Brain microvascular endothelial cell (primary cell): ENCODE data around the gene CARNS1.

Source experiments
- DNase-seq: peaks from one replicate; pipeline ENCODE4 v3.0.0-alpha.2; 2020
- H3K27ac ChIP-seq: fragments of 250-450 bp; sonication (Bioruptor Pico); 2 replicates; pipeline ENCODE4 v1.5.1; 2020; ENCODE audit warnings: mild to moderate bottlenecking, moderate library complexity
- H3K27me3 ChIP-seq: fragments of 250-450 bp; sonication (Bioruptor Pico); replicated peaks from 2 replicates; pipeline ENCODE4 v1.5.1; 2020; ENCODE audit warnings: mild to moderate bottlenecking
- H3K36me3 ChIP-seq: fragments of 250-450 bp; sonication (Bioruptor Pico); replicated peaks from 2 replicates; pipeline ENCODE4 v1.5.1; 2020; ENCODE audit warnings: mild to moderate bottlenecking
- H3K4me3 ChIP-seq: 2 replicates; pipeline ENCODE4 v1.5.1; 2011; ENCODE audit warnings: low read depth, mild to moderate bottlenecking, control low read depth, low read length, moderate library complexity
- CTCF ChIP-seq: IDR thresholded peaks from 2 replicates; pipeline ENCODE4 v1.5.1; 2011; ENCODE audit warnings: low read depth, mild to moderate bottlenecking, moderate library complexity, low read length, control low read depth, inconsistent platforms; ENCODE audit errors: missing control alignments
- in situ Hi-C: cut with HindIII; loops from 2 replicates; pipeline ENCODE4 v1.10.0; 2017; ENCODE audit warnings: low sequenced_read_pairs, low pct_ligation_motif_present

CARNS1 gene

DNA sequence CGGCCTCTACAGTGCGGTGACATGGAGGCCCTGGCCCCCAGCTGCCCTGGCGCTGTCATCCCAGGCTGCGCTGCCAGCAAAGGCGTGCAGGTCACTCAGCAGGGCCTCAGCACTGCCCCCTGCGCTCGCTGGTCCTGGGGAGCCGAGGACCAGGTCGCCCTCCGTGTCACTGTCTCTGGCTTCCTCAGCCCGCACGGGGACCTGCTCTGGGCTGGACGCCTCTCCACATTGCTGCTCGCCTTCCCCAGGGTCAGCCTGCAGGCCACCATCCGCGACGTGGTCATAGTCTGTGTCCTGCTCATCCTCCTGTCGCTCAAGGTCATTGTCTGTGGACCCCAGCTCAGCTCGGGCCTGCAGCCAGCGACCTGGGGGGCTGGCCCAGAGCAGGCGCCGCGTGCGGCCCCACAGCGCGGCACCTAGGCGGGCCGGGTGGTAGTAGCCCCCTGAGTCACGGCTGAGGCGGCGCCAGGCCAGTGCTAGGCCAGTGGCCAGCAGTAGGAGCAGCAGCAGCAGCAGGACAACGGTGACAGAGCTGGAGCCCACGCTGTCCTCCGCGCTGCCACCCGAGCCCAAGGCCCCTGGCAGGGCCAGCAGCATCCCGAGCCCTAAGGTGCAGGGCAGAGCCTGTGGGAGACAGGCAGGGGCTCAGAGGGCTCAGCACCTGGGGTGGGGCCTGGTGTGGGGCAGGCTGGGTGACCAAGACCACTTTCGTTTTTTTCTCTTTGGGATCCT is 20.4 kb downstream of the CARNS1 start:
- DNase-seq: no peak
- H3K27me3 ChIP-seq: no peaks in the 10 kb centered on the region
- H3K4me3 ChIP-seq: no peak overlapping the region
- H3K27ac ChIP-seq: no peak overlapping the region
- TF ChIP-seq CTCF: no peak
- H3K36me3 ChIP-seq: peaks cover 62% of the 10 kb centered on the region
- in situ Hi-C loops: no loop called here

DNA sequence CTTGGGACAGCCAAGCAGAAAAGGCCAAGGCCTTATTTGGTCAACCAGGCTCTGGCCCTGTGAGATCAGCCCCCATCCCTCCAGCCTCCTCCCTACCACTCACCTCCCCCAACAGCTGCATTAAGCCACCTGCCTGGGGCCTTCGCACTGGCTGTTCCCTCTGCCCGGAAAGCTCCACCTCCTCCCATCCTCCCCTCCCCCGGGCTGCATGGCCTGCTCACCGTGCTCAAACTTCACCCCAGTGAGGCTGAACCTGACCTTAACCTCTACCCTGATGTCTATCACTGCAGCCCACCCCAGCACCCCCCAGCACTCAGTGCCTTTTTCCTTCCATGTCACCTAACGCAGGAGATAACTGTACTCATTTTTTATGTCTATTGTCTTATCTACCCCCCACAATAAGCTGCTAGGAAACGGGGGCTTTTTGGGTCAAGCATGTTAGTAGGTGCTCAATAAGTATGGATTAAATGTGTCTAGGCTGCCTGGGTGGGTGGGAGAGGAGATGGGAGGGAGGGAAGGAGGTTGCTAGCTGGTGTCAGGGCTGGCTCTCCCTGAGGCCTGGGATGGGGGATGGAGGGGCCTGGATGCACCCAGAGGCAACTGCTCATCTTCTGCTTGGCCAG is 21.1 kb downstream of the CARNS1 start:
- no peak for DNase-seq
- Histone ChIP-seq H3K4me3 (no peak overlapping the region), H3K27me3 (no peaks in the 10 kb centered on the region), H3K27ac (no peak overlapping the region), H3K36me3 (peaks cover 67% of the 10 kb centered on the region)
- no peak for TF ChIP-seq CTCF
- in situ Hi-C loops: no loop called here

- no peak for TF ChIP-seq CTCF
- no peak for DNase-seq
- H3K36me3 ChIP-seq: peaks cover 64% of the 10 kb centered on the region
- in situ Hi-C loops: no loop called here
- no peak within 1 kb of the TSS for H3K4me3 ChIP-seq
- H3K27me3 ChIP-seq: no peaks in the 10 kb centered on the region
- H3K27ac ChIP-seq: no peak within 1 kb of the TSS
These were observed 21.8 kb downstream of the CARNS1 start, which contains the start of gene PTPRCAP for GRCh38 chr11:67437082-67437808. Gene PTPRCAP (minus strand): TSS chr11:67437682. CDS start chr11:67437619, 63 bp downstream.

DNA sequence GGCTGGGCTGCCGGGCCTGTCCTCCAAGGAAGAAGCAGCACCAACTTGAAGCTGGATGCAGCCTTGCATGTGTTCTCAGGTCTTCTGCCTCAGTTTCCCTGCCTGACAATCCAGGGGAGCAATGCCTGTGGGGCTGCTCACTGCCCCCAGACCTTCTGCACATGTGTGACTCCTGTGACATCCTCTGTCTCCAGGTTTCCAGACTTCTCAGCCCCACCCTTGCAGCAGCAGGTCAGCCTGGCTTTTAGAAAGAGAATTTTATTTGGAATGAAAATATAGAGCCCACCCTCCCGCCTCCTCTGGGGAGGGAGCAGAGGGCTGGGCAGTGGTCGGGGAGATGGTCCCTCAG is 22.3 kb downstream of the CARNS1 start:
- H3K4me3 ChIP-seq: no peak overlapping the region

More for the DNA sequence above, 22.3 kb downstream of the CARNS1 start:
- in situ Hi-C loops: no loop called here
- Histone ChIP-seq H3K36me3 (peaks cover 63% of the 10 kb centered on the region), H3K27ac (no peak overlapping the region), H3K27me3 (no peaks in the 10 kb centered on the region)
- DNase-seq: no peak
- no peak for TF ChIP-seq CTCF
